Breast epithelium (tissue), 3 donors: ENCODE data around the gene INPPL1.

Source experiments
- POLR2A ChIP-seq: fragments of 450-650 bp; IDR thresholded peaks from one replicate; pipeline ENCODE4 v1.6.1; 2016; ENCODE audit warnings: antibody characterized with exemption, mild to moderate bottlenecking, moderate library complexity
- POLR2AphosphoS5 ChIP-seq, 3 donors: sonication (generic); formaldehyde crosslinking; IDR thresholded peaks; one replicate each; pipeline ENCODE4 v1.6.1; 2017; ENCODE audit warnings: antibody characterized with exemption in 3 of 3
- TF ChIP-seq, protein P1 (sequence below), 3 donors: fragments of 450-650 bp; IDR thresholded peaks; one replicate each; pipeline ENCODE4 v1.5.1; 2016 to 2017; ENCODE audit warnings: antibody characterized with exemption in 3 of 3, mild to moderate bottlenecking in 3 of 3, moderate library complexity in 3 of 3

DNA sequence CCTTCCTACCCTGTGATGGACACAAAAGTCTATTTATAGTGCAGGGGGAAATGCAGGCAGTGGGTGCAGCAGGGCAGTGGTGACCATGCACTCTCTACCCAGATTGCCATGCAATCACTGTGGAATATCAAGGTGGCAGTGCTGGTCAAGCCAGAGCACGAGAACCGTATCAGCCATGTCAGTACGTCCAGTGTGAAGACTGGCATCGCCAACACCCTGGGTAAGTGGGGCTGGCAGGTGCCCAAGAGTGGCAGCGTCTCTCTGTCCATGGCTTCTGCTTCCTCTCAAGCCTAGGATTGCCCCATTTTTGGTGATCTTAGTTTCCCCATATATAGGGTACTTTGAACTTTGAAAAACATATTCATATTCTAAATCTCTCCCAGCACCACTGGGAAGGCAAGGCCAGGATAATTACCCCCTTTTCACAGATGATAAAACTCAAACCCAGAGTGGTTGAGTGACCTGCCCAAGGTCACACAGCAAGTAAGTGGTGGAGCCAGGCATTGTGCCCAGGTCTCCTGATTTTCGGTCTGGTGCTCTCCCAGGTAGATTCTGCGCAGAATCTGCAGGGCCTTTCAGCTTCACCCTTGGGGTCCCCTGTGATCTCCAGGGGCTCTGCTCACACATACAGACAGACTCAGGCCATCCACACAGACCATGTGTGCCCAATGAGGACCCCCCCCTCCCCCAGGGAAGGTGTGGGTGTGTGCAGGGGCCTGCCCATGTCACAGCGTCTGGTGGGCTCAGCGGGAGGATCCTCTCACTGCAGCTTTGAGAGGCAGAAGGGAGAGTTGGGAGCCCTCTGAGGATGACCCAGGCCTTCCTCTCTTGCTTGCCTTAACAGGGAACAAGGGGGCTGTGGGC, 7.1 kb downstream of the INPPL1 start:
- TF ChIP-seq, protein P1, sequence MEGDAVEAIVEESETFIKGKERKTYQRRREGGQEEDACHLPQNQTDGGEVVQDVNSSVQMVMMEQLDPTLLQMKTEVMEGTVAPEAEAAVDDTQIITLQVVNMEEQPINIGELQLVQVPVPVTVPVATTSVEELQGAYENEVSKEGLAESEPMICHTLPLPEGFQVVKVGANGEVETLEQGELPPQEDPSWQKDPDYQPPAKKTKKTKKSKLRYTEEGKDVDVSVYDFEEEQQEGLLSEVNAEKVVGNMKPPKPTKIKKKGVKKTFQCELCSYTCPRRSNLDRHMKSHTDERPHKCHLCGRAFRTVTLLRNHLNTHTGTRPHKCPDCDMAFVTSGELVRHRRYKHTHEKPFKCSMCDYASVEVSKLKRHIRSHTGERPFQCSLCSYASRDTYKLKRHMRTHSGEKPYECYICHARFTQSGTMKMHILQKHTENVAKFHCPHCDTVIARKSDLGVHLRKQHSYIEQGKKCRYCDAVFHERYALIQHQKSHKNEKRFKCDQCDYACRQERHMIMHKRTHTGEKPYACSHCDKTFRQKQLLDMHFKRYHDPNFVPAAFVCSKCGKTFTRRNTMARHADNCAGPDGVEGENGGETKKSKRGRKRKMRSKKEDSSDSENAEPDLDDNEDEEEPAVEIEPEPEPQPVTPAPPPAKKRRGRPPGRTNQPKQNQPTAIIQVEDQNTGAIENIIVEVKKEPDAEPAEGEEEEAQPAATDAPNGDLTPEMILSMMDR (IDR thresholded peaks at IDR 0.05) = no peak
- TF ChIP-seq POLR2A (no peak), POLR2AphosphoS5 (IDR thresholded peaks at IDR 0.05) (no peak)
